NB4 (cell line): Measurements from ENCODE around the gene SYT8.

Experiments
- DNase-seq: peaks from one replicate; pipeline ENCODE4 v3.0.0; 2010; ENCODE audit warnings: low read depth
- H3K4me3 ChIP-seq: one replicate; pipeline ENCODE4 v1.5.1; 2011; ENCODE audit warnings: mild to moderate bottlenecking, low read depth, low read length, moderate library complexity
- CTCF ChIP-seq: IDR thresholded peaks from one replicate; pipeline ENCODE4 v1.5.1; 2012; ENCODE audit warnings: low read depth, low read length
- MAX ChIP-seq: IDR thresholded peaks from 2 replicates; pipeline ENCODE4 v1.6.1; 2011; ENCODE audit warnings: low read depth, low read length
- MYC ChIP-seq: IDR thresholded peaks from 2 replicates; pipeline ENCODE4 v1.6.1; 2011; ENCODE audit warnings: low read depth, low read length
- POLR2A ChIP-seq: IDR thresholded peaks from 2 replicates; pipeline ENCODE4 v1.6.1; 2011; ENCODE audit warnings: mild to moderate bottlenecking; ENCODE audit not compliant: insufficient read length; ENCODE audit errors: extremely low read depth

SYT8 gene

GRCh38 chr11:1876361-1877063 is 41.7 kb downstream of the SYT8 start:
- peak; percentile 72 for DNase-seq

GRCh38 chr11:1877211-1878136 is 42.7 kb downstream of the SYT8 start:
- TF ChIP-seq MYC = no peak
- no peak for TF ChIP-seq CTCF
- no peak for TF ChIP-seq POLR2A
- H3K4me3 ChIP-seq = no peak overlapping the region
- no peak for DNase-seq

More at GRCh38 chr11:1876361-1877063, 41.7 kb downstream of the SYT8 start:
- H3K4me3 ChIP-seq = no peak overlapping the region
- TF ChIP-seq MYC (no peak), MAX (no peak), CTCF (peak; percentile 81), POLR2A (no peak)

GRCh38 chr11:1878137-1879031 is 43.6 kb downstream of the SYT8 start:
- TF ChIP-seq CTCF (no peak), MYC (no peak), MAX (no peak), POLR2A (no peak)
- DNase-seq = no peak
- no peak overlapping the region for H3K4me3 ChIP-seq

GRCh38 chr11:1879342-1879940 is 44.7 kb downstream of the SYT8 start:
- H3K4me3 ChIP-seq = no peak overlapping the region
- TF ChIP-seq CTCF = no peak
- no peak for DNase-seq

GRCh38 chr11:1879941-1880720 is 45.3 kb downstream of the SYT8 start:
- TF ChIP-seq MYC = no peak
- TF ChIP-seq POLR2A = no peak
- no peak for TF ChIP-seq MAX
- TF ChIP-seq CTCF = no peak
- peak; percentile 55 for DNase-seq
- H3K4me3 ChIP-seq = no peak overlapping the region
